OCI-LY3 (cell line): ENCODE measurements around the gene OVCA2.

Experiments
- H2AFZ ChIP-seq: fragments of 200-600, 300-600 bp; shearing (Covaris generic); 2 replicates; pipeline ENCODE4 v1.6.0; 2014; ENCODE audit warnings: antibody characterized with exemption, low read depth, low read length
- H3K27ac ChIP-seq: fragments of 200-600, 300-600 bp; sonication (generic); 2 replicates; pipeline ENCODE4 v1.5.1; 2014; ENCODE audit warnings: mild to moderate bottlenecking, low read length, moderate library complexity, mixed read lengths
- H3K27me3 ChIP-seq: fragments of 200-600, 300-600 bp; sonication (generic); 2 replicates; pipeline ENCODE4 v1.6.1; 2014; ENCODE audit warnings: low read depth, low read length, mixed read lengths
- H3K36me3 ChIP-seq: fragments of 200-600, 300-600 bp; sonication (generic); replicated peaks from 2 replicates; pipeline ENCODE3; 2014; ENCODE audit warnings: low read depth, low read length, mixed read lengths
- H3K4me1 ChIP-seq: fragments of 300-600, 200-600 bp; sonication (generic); 2 replicates; pipeline ENCODE4 v1.6.1; 2014; ENCODE audit warnings: low read length, mixed read lengths
- H3K4me2 ChIP-seq: fragments of 200-600, 300-600 bp; sonication (generic); 2 replicates; pipeline ENCODE4 v1.6.1; 2014; ENCODE audit warnings: low read length, mixed read lengths
- H3K4me3 ChIP-seq: fragments of 300-600, 200-600 bp; sonication (generic); 2 replicates; pipeline ENCODE4 v1.5.1; 2014; ENCODE audit warnings: antibody characterized with exemption, mild to moderate bottlenecking, low read length, moderate library complexity
- H3K79me2 ChIP-seq: fragments of 300-600, 200-600 bp; shearing (Covaris generic); 2 replicates; pipeline ENCODE4 v1.6.1; 2014; ENCODE audit warnings: mild to moderate bottlenecking, low read length, mixed read lengths
- H3K9ac ChIP-seq: fragments of 300-600, 200-600 bp; shearing (Covaris generic); 2 replicates; pipeline ENCODE4 v1.6.0; 2014; ENCODE audit warnings: mild to moderate bottlenecking, low read length, moderate library complexity
- H3K9me3 ChIP-seq: fragments of 200-600, 300-600 bp; shearing (Covaris generic); 2 replicates; pipeline ENCODE4 v1.6.1; 2014; ENCODE audit warnings: low read length, mixed read lengths; ENCODE audit not compliant: insufficient read depth
- H4K20me1 ChIP-seq: fragments of 200-600, 300-600 bp; sonication (generic); 2 replicates; pipeline ENCODE4 v1.6.1; 2016; ENCODE audit warnings: low read length, mixed read lengths; ENCODE audit not compliant: insufficient read depth
- EZH2phosphoT487 ChIP-seq: fragments of 200-600 bp; shearing (Covaris generic); IDR thresholded peaks from 2 replicates; pipeline ENCODE4 v1.6.1; 2018; ENCODE audit warnings: antibody characterized with exemption, mixed run types, low read depth
- TF ChIP-seq, protein P1 (sequence below): fragments of 200-600, 300-600 bp; sonication (generic); IDR thresholded peaks from 2 replicates; pipeline ENCODE4 v1.5.1; 2014; ENCODE audit warnings: antibody characterized with exemption, low read length, low read depth

Gene OVCA2

DNA sequence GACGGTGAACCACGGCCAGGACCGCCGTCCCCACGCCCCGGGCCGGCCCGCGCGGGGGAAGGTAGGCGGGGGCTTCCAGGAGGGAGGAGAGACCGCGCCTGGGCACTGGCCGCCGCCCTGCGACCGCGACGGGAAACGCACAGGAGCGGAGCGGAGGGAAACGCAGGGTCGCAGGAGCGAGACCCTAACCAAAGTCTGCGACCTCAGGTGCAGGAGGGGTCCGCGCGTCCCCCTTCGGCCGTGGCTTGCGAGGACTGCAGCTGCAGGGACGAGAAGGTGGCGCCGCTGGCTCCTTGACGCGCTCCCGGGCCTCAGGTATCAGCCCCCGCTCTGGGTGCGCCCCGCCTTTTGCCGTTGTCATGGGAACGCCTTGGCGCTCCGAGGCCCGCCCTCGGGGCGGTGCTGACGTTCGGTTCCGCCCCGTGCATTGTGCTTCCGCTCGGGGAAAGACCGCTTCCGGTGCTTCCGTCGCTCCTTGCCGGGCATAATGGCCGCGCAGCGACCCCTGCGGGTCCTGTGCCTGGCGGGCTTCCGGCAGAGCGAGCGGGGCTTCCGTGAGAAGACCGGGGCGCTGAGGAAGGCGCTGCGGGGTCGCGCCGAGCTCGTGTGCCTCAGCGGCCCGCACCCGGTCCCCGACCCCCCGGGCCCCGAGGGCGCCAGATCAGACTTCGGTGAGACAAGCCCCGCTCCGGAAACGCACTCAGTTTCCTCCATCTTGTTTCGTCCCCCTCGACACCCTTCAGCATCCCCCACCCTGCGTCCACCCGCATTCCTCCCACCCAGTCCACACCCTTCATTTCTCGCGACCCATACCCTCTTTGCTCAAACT lies at the start of gene OVCA2:
Gene OVCA2 (plus strand): TSS at position 462 of the 829 bp plus-strand sequence. CDS start 26 bp downstream, at position 488.
- peaks cover 12% of the 10 kb centered on the region for H3K4me1 ChIP-seq
- H3K9me3 ChIP-seq, result no peaks in the 10 kb centered on the region
- peaks cover 13% of the 10 kb centered on the region for H3K79me2 ChIP-seq
- H3K27me3 ChIP-seq, result no peaks in the 10 kb centered on the region
- H3K9ac ChIP-seq, result peak within 1 kb of the TSS; percentile 85
- TF ChIP-seq, protein P1, sequence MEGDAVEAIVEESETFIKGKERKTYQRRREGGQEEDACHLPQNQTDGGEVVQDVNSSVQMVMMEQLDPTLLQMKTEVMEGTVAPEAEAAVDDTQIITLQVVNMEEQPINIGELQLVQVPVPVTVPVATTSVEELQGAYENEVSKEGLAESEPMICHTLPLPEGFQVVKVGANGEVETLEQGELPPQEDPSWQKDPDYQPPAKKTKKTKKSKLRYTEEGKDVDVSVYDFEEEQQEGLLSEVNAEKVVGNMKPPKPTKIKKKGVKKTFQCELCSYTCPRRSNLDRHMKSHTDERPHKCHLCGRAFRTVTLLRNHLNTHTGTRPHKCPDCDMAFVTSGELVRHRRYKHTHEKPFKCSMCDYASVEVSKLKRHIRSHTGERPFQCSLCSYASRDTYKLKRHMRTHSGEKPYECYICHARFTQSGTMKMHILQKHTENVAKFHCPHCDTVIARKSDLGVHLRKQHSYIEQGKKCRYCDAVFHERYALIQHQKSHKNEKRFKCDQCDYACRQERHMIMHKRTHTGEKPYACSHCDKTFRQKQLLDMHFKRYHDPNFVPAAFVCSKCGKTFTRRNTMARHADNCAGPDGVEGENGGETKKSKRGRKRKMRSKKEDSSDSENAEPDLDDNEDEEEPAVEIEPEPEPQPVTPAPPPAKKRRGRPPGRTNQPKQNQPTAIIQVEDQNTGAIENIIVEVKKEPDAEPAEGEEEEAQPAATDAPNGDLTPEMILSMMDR, result peak; percentile 48
- TF ChIP-seq EZH2phosphoT487, result no peak
- H2AFZ ChIP-seq, result no peak within 1 kb of the TSS
- no peaks in the 10 kb centered on the region for H4K20me1 ChIP-seq
- peaks cover 21% of the 10 kb centered on the region for H3K36me3 ChIP-seq
- H3K4me3 ChIP-seq, result peak within 1 kb of the TSS; percentile 84
- peak within 1 kb of the TSS; percentile 100 for H3K4me2 ChIP-seq
- peak within 1 kb of the TSS; percentile 66 for H3K27ac ChIP-seq

GRCh38 chr17:1992541-1992940 lies 49.3 kb upstream of the OVCA2 start:
- no peak overlapping the region for H3K9ac ChIP-seq
- no peaks in the 10 kb centered on the region for H4K20me1 ChIP-seq
- no peaks in the 10 kb centered on the region for H3K9me3 ChIP-seq
- TF ChIP-seq, protein P1, result no peak
- TF ChIP-seq EZH2phosphoT487, result no peak
- no peak overlapping the region for H3K4me3 ChIP-seq
- no peak overlapping the region for H3K27ac ChIP-seq
- no peaks in the 10 kb centered on the region for H3K79me2 ChIP-seq
- H3K36me3 ChIP-seq, result no peaks in the 10 kb centered on the region
- no peaks in the 10 kb centered on the region for H3K4me1 ChIP-seq
- H3K4me2 ChIP-seq, result no peak overlapping the region
- no peak overlapping the region for H2AFZ ChIP-seq
- H3K27me3 ChIP-seq, result no peaks in the 10 kb centered on the region

DNA sequence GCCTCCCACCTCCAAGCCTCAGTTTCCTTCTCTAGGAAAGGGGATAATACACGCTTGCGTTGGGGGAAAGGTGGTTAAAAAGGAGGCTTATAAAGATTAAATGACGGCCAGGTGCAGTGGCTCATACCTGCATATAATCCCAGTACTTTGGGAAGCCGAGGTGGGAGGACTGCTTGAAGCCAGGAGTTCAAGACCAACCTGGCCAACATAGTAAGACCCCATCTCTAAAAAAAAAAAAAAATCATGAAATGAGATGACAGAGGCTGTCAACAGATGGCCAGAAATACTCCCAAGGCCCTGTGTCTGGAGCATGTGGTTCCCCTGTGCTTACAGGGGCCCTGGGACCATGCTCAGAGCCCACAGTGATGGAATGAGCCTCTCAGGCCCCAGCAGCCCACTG lies 47.1 kb upstream of the OVCA2 start:
- Histone ChIP-seq H3K9ac (no peak overlapping the region), H3K79me2 (no peaks in the 10 kb centered on the region), H3K4me1 (no peaks in the 10 kb centered on the region), H3K9me3 (no peaks in the 10 kb centered on the region), H2AFZ (no peak overlapping the region), H3K4me2 (no peak overlapping the region), H3K27me3 (no peaks in the 10 kb centered on the region), H4K20me1 (no peaks in the 10 kb centered on the region), H3K27ac (no peak overlapping the region), H3K36me3 (no peaks in the 10 kb centered on the region), H3K4me3 (no peak overlapping the region)
- TF ChIP-seq EZH2phosphoT487, result no peak
- TF ChIP-seq, protein P1, result no peak

GRCh38 chr17:1995321-1995892 lies 46.4 kb upstream of the OVCA2 start:
- H3K27me3 ChIP-seq, result no peaks in the 10 kb centered on the region
- H3K9me3 ChIP-seq, result no peaks in the 10 kb centered on the region
- H2AFZ ChIP-seq, result no peak overlapping the region
- TF ChIP-seq, protein P1, result no peak
- H3K27ac ChIP-seq, result no peak overlapping the region
- H3K9ac ChIP-seq, result no peak overlapping the region
- no peak overlapping the region for H3K4me3 ChIP-seq
- H3K79me2 ChIP-seq, result no peaks in the 10 kb centered on the region
- H4K20me1 ChIP-seq, result no peaks in the 10 kb centered on the region
- H3K4me1 ChIP-seq, result no peaks in the 10 kb centered on the region
- H3K36me3 ChIP-seq, result no peaks in the 10 kb centered on the region
- no peak overlapping the region for H3K4me2 ChIP-seq
